ENCODE measurements around the gene ADK.

- TF ChIP-seq CTCF (IDR thresholded peaks at IDR 0.05; ENCODE audit: extremely low read depth in 1 of 2, insufficient read depth in 1 of 2, low read depth in 1 of 2, low read length in 2 of 2): no peak
- no peak for TF ChIP-seq MYC (IDR thresholded peaks at IDR 0.05; ENCODE audit: low read depth, low read length)
- TF ChIP-seq, protein P1, sequence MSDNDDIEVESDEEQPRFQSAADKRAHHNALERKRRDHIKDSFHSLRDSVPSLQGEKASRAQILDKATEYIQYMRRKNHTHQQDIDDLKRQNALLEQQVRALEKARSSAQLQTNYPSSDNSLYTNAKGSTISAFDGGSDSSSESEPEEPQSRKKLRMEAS (IDR thresholded peaks at IDR 0.05; ENCODE audit: insufficient read depth, insufficient read length): no peak
- no peak for TF ChIP-seq POLR2A (IDR thresholded peaks at IDR 0.05; ENCODE audit: low read depth, low read length)
- TF ChIP-seq EZH2 (IDR thresholded peaks at IDR 0.05; ENCODE audit: borderline replicate concordance, low read depth, low read length, severe bottlenecking): no peak
- TF ChIP-seq POLR2AphosphoS5 (IDR thresholded peaks at IDR 0.05; ENCODE audit: insufficient read depth, low read depth, low read length): no peak
These were observed 26.2 kb downstream of the ADK start for GRCh38 chr10:74177140-74177677.

Measured in endothelial cell of umbilical vein (primary cell).